GM19240 (cell line): ENCODE data around the gene TMEM248.
"Not testable (repeated sequence)": the region's sequence is repeated elsewhere in the genome, so short reads cannot be mapped to it uniquely, and the experiment has no call there.

Experiments used
- DNase-seq: peaks from one replicate; pipeline ENCODE4 v3.0.0; 2011; ENCODE audit warnings: low spot score; ENCODE audit not compliant: insufficient read length

The TMEM248 gene

GRCh38 chr7:66950311-66950710, 29.3 kb downstream of the TMEM248 start:
- no peak for DNase-seq

GRCh38 chr7:66950763-66951162, 29.7 kb downstream of the TMEM248 start:
- no peak for DNase-seq

- no peak for DNase-seq
These were observed 31.5 kb downstream of the TMEM248 start for GRCh38 chr7:66952343-66953043.

- DNase-seq: no peak
These were observed 32.0 kb downstream of the TMEM248 start for GRCh38 chr7:66953044-66953427.

GRCh38 chr7:66957595-66958290, 36.7 kb downstream of the TMEM248 start:
- DNase-seq: no peak

- DNase-seq: no peak
These were observed 37.7 kb downstream of the TMEM248 start for GRCh38 chr7:66958538-66959350.

- no peak for DNase-seq
These were observed 39.2 kb downstream of the TMEM248 start for GRCh38 chr7:66960192-66960591.

GRCh38 chr7:66961096-66961495, 40.1 kb downstream of the TMEM248 start:
- DNase-seq: no peak

GRCh38 chr7:66964411-66964810, 43.4 kb downstream of the TMEM248 start:
- DNase-seq: no peak

GRCh38 chr7:66967029-66967428, 46.0 kb downstream of the TMEM248 start:
- DNase-seq: no peak

- DNase-seq: not testable (repeated sequence)
These were observed 48.0 kb downstream of the TMEM248 start for GRCh38 chr7:66969001-66969400.

GRCh38 chr7:66970310-66970709, 49.3 kb downstream of the TMEM248 start:
- DNase-seq: no peak

GRCh38 chr7:66974986-66975590, 54.1 kb downstream of the TMEM248 start:
- no peak for DNase-seq

GRCh38 chr7:66978312-66978711, 57.3 kb downstream of the TMEM248 start:
- DNase-seq: not testable (repeated sequence)

- DNase-seq: not testable (repeated sequence)
These were observed 58.0 kb downstream of the TMEM248 start for GRCh38 chr7:66979013-66979412.

GRCh38 chr7:66980336-66980735, 59.3 kb downstream of the TMEM248 start:
- not testable (repeated sequence) for DNase-seq

GRCh38 chr7:66989552-66989951, 68.5 kb downstream of the TMEM248 start:
- not testable (repeated sequence) for DNase-seq

GRCh38 chr7:66994051-66994450, 73.0 kb downstream of the TMEM248 start:
- not testable (repeated sequence) for DNase-seq

- DNase-seq: not testable (repeated sequence)
These were observed 73.6 kb downstream of the TMEM248 start for GRCh38 chr7:66994691-66995049.

GRCh38 chr7:66995050-66995776, 74.2 kb downstream of the TMEM248 start, which contains the start of gene SBDS:
Gene SBDS (minus strand): TSS chr7:66995586. CDS start chr7:66995417, 169 bp downstream.
- DNase-seq: not testable (repeated sequence)
